SJCRH30 (cell line): Measurements from ENCODE around the gene NCMAP. TPM values are rescaled to one million over a fixed set of nuclear protein-coding genes. Genes with fewer than 3 reads are reported as not detected.

ENCODE experiments used
- DNase-seq, 2 experiments: peaks; one replicate each; pipeline ENCODE4 v3.0.0-alpha.2; 2015 to 2020
- H3K27ac ChIP-seq: fragments of 250-450 bp; sonication (Bioruptor Pico); 2 replicates; pipeline ENCODE4 v1.5.1; 2020; ENCODE audit warnings: mild to moderate bottlenecking, moderate library complexity
- H3K27me3 ChIP-seq: fragments of 250-450 bp; sonication (Bioruptor Pico); 2 replicates; pipeline ENCODE4 v1.5.1; 2020; ENCODE audit warnings: mild to moderate bottlenecking, moderate library complexity
- H3K36me3 ChIP-seq: fragments of 250-450 bp; sonication (Bioruptor Pico); 2 replicates; pipeline ENCODE4 v1.5.1; 2020; ENCODE audit warnings: mild to moderate bottlenecking, moderate library complexity
- H3K4me1 ChIP-seq: fragments of 250-450 bp; sonication (Bioruptor Pico); 2 replicates; pipeline ENCODE4 v1.5.1; 2020; ENCODE audit warnings: mild to moderate bottlenecking, moderate library complexity
- H3K4me3 ChIP-seq: fragments of 250-450 bp; sonication (Bioruptor Pico); 2 replicates; pipeline ENCODE4 v1.5.1; 2020; ENCODE audit warnings: mild to moderate bottlenecking, moderate library complexity
- H3K9me3 ChIP-seq: fragments of 250-450 bp; sonication (Bioruptor Pico); replicated peaks from 2 replicates; pipeline ENCODE4 v1.5.1; 2020; ENCODE audit warnings: mild to moderate bottlenecking, moderate library complexity
- total RNA-seq: library from RNA; depleted of rRNA; stranded (reverse); fragments of >200 nt; shearing (Covaris generic); gene quantifications from 2 replicates; pipeline ENCODE4 v1.2.3, GENCODE V29; 2014; rRNA removed

Gene NCMAP
- total RNA-seq, 1 experiment from 2014 or later: not detected

DNA sequence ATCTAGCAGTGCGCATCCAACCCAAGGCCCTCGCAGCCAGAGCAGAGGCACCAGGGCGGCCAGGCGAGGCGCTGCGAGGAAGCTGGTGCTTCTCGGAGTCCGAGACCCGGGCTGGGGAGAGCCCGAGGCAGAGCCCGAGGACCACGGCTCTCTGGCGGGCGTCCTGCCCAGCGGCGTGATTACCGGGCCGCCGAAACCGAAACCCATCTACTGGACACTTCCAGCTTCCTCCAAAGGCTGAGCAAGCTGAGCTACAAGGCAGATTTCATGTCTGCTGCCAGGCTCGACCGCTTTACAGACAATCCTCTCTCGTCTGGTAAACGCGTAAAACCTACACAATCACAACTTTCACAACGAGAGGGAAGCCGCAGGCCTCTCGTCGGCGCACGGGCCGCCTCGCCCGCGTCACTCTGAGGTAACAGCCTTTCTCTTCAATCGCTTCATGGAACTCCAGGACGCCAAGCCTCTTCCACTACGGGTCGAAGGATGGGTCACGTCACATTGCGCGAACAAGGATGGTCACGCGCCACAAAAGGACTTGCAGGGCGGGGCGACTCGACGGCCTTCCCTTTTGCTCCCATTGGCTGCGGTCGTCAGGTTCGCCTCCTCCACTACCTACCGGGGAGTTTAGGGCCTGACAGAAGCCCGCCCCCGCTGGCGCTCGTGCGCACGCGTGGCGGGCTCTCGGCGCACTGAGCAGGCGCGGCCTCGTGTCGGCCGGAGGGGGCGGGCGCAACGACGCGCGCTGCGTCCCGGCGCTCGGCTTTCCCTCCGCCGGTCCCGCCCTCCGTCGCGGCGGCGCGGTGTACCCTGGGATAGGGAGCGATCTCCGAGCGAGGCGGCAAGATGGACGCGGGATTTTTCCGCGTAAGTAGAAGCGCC is 86.8 kb downstream of the NCMAP start, which contains the start of gene SRRM1:
SRRM1 (plus strand) TSS at position 822 of the 882 bp plus-strand sequence; CDS start at position 847, 25 bp downstream.
- no peaks in the 10 kb centered on the region for H3K27me3 ChIP-seq

DNA sequence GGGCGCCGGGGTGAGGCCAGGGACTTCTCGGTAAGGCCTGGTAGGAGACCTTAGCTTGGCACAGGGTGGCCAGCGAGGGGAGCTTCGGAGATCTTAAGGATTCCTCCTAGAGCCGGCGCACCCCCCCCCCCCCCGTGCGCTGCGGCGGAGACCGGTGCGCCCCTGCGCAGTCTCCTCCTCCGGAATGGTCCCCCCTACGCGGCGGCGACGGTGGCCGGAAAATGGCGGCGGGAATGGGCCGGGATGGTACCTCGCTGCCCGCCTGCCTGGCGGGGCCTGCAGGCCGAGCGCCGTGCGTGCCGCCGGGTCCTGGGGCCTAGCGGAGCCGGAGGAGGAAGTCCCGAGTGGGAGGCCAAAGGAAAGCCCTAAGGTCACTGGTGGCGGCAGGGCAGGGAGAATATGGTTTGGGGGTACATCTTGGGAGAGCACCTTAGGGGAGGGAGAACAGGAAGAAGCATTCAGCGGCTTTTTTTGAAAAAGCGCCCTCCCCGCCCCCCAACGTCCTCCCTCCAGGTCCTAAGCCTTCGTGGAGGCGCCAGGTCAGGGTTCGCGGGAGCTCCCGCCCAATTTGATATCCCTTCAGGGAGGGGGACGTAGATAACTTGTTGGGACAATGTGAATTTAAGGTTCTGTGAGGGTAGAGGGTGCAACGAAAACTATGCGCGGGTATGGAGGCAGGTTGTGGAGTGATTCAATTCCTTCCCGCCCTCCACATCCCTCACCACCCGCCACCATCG is 87.6 kb downstream of the NCMAP start:
- DNase-seq: peak; percentile 27 to 46
- Histone ChIP-seq H3K4me1 (peaks cover 7% of the 10 kb centered on the region), H3K36me3 (peaks cover 36% of the 10 kb centered on the region), H3K4me3 (peak overlapping the region; percentile 82), H3K27ac (peak overlapping the region; percentile 85), H3K27me3 (no peaks in the 10 kb centered on the region), H3K9me3 (no peaks in the 10 kb centered on the region)

More for the DNA sequence above, 86.8 kb downstream of the NCMAP start, which contains the start of gene SRRM1:
- H3K9me3 ChIP-seq: no peaks in the 10 kb centered on the region
- peak; percentile 100 for DNase-seq
- peak within 1 kb of the TSS; percentile 82 for H3K4me3 ChIP-seq
- H3K4me1 ChIP-seq: peaks cover 7% of the 10 kb centered on the region
- peak within 1 kb of the TSS; percentile 85 for H3K27ac ChIP-seq
- peaks cover 28% of the 10 kb centered on the region for H3K36me3 ChIP-seq

DNA sequence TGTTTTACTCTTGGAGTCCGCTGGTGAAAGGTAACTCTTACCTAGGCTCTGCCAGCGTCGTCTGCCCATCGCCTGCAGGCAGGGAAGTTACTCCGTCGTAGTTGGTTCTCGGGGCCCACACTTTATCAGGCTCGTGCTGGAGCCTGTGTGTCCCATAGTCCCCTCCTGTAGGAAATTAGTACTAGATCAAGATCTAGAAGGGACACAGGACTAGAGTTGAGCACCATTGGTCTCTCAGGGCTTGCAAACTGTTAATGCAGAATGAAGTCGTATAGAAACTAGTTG is 88.2 kb downstream of the NCMAP start:
- H3K4me3 ChIP-seq: peak overlapping the region; percentile 82
- peak overlapping the region; percentile 85 for H3K27ac ChIP-seq
- no peaks in the 10 kb centered on the region for H3K9me3 ChIP-seq
- peaks cover 7% of the 10 kb centered on the region for H3K4me1 ChIP-seq
- no peak for DNase-seq
- peaks cover 42% of the 10 kb centered on the region for H3K36me3 ChIP-seq
- H3K27me3 ChIP-seq: no peaks in the 10 kb centered on the region

DNA sequence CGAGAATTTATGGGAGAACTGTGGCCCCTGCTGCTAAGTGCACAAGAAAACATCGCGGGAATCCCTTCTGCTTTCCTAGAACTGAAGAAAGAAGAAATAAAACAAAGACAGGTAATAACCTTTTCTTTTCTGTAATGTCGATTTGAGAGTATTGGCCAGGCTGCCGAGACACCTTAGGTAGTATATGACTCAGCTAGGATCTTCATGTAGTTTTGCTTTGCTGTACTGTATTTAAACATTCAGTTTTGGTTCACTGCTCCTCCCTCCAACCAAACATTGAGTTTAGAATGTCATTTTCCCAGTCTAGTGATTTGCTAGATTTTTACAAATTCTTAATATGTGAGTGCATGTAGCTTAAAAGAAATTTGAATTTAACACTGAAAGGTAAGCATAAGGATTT is 93.0 kb downstream of the NCMAP start:
- Histone ChIP-seq H3K36me3 (peaks cover 89% of the 10 kb centered on the region), H3K4me3 (no peak overlapping the region)
- DNase-seq: no peak

DNA sequence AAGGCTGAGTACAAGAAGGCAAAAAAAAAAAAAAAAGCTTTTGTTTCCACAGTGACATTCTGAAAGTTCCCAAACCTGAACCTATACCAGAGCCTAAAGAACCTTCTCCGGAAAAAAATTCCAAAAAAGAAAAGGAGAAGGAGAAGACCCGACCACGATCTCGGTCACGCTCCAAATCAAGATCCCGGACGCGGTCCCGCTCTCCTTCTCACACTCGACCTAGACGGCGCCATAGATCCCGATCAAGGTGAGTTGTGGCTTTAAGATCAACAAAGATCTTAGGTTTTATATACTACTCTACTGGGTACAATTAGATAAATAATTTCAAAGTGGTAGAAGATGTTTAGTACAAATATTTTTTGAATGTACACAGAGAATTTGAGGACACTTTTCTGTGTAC is 96.5 kb downstream of the NCMAP start:
- Histone ChIP-seq H3K4me3 (no peak overlapping the region), H3K9me3 (no peaks in the 10 kb centered on the region), H3K4me1 (no peaks in the 10 kb centered on the region), H3K27me3 (no peaks in the 10 kb centered on the region), H3K36me3 (peaks cover 98% of the 10 kb centered on the region), H3K27ac (no peak overlapping the region)
- DNase-seq: no peak

More for the DNA sequence above, 93.0 kb downstream of the NCMAP start:
- H3K4me1 ChIP-seq: no peaks in the 10 kb centered on the region; the same call in 1 of the 2 replicates
- H3K27ac ChIP-seq: no peak overlapping the region
- no peaks in the 10 kb centered on the region for H3K9me3 ChIP-seq
- H3K27me3 ChIP-seq: no peaks in the 10 kb centered on the region

DNA sequence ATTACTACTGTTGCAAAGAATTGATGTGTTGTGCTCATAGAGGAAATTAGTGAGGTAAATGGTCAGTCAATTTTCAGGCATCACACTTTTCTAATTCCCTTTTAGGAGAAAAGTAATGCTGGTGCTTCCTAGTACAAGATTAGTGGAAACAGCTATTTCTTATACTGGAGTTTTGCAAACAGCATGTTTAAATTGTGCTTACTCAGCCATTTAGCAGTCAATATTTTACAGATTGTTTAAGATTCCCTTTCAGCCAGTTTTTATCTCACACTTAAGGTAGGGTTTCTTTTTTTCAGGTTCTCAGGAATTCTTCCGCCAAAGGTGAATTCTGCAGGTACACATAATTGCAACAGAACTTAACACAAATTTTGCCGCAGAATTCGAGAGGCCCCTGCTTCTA is 98.1 kb downstream of the NCMAP start:
- Histone ChIP-seq H3K4me1 (no peaks in the 10 kb centered on the region), H3K4me3 (no peak overlapping the region), H3K27me3 (no peaks in the 10 kb centered on the region), H3K9me3 (no peaks in the 10 kb centered on the region), H3K27ac (no peak overlapping the region), H3K36me3 (peaks cover 97% of the 10 kb centered on the region)
- DNase-seq: no peak

DNA sequence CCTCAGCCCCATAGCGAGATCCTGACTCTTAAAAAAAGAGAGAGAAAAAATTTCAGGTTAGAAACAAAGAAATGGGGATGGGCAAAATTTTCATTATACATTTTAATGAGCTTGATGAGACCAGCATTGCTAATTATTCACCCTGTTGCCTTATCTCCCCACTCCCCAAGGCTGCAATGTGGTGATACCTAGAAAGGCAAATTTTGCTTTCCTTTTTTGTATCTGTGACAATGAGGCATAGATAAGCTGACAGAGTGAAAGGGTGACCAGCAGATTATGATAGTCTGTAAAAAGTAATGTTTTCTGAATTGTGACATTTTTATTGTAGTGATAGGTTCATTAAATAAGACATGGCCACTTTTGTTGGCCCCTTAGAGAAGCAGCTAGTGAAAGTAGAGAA is 100.2 kb downstream of the NCMAP start:
- peaks cover 97% of the 10 kb centered on the region for H3K36me3 ChIP-seq
- no peaks in the 10 kb centered on the region for H3K9me3 ChIP-seq
- H3K27ac ChIP-seq: no peak overlapping the region
- no peaks in the 10 kb centered on the region for H3K4me1 ChIP-seq
- H3K27me3 ChIP-seq: no peaks in the 10 kb centered on the region
- H3K4me3 ChIP-seq: no peak overlapping the region
- DNase-seq: no peak

DNA sequence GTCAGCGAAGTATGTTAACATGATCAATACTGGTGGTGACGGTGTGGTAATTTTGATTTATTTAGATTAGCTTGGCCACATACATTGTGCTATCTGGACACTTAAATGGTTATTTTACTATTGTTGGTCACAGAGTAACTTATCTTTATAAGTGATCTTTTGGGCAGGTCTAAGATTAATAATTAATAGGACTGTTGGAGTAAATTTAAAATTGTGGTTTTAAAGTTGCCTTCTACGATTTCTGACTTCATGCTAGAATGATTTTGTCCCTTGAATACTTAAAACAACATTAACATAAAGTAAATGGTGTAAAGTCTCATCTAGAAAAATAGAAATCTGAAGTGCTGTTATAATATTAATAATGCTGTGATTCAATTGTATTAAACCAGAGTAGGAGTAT is 101.9 kb downstream of the NCMAP start:
- H3K27me3 ChIP-seq: no peaks in the 10 kb centered on the region
- H3K4me1 ChIP-seq: no peaks in the 10 kb centered on the region
- H3K4me3 ChIP-seq: no peak overlapping the region
- H3K9me3 ChIP-seq: no peaks in the 10 kb centered on the region
- peaks cover 98% of the 10 kb centered on the region for H3K36me3 ChIP-seq
- DNase-seq: no peak
- no peak overlapping the region for H3K27ac ChIP-seq

Other genes with a start within 250 kb of the NCMAP start
- not detected in 2 replicates for gene GRHL3, start 236.7 kb upstream of the NCMAP start, total RNA-seq
- not detected in 2 replicates for gene STPG1, start 142.3 kb upstream of the NCMAP start, total RNA-seq
- gene NIPAL3, start 140.3 kb upstream of the NCMAP start, total RNA-seq: not detected in 2 replicates
- 0.18 and 0.25 TPM in 2 replicates for gene RCAN3, start 53.3 kb upstream of the NCMAP start, total RNA-seq
- gene SRRM1, start 87.2 kb downstream of the NCMAP start, total RNA-seq: 114 and 131 TPM in 2 replicates
- 157 and 169 TPM in 2 replicates for gene CLIC4, start 189.4 kb downstream of the NCMAP start, total RNA-seq